GM18951 (cell line): ENCODE results near the gene WFDC9.
"Not testable (repeated sequence)": the region's sequence is repeated elsewhere in the genome, so short reads cannot be mapped to it uniquely, and the experiment has no call there.

Source experiments
- POLR2A ChIP-seq: IDR thresholded peaks from 4 replicates; pipeline ENCODE4 v1.6.1; 2011; ENCODE audit warnings: mild to moderate bottlenecking; ENCODE audit not compliant: insufficient read length, insufficient read depth; ENCODE audit errors: extremely low read depth
- in situ Hi-C: fragments of 300-500 bp; cut with MboI; formaldehyde crosslinking; loops from one replicate; pipeline ENCODE4 v1.12.0; 2022; ENCODE audit warnings: low sequenced_read_pairs, mixed read lengths, inconsistent platforms; ENCODE audit not compliant: unreplicated experiment

WFDC9 gene

GRCh38 chr20:45581702-45582101 lies 49.4 kb downstream of the WFDC9 start:
- in situ Hi-C loops: no loop called here
- TF ChIP-seq POLR2A: no peak

- in situ Hi-C loops: no loop called here
- TF ChIP-seq POLR2A: no peak
Observed at GRCh38 chr20:45579184-45579583, 51.9 kb downstream of the WFDC9 start, which contains the start of gene WFDC8. WFDC8 (minus strand) TSS chr20:45579284; CDS start chr20:45579247, 37 bp downstream.

GRCh38 chr20:45578231-45578630 lies 52.9 kb downstream of the WFDC9 start:
- TF ChIP-seq POLR2A: no peak
- in situ Hi-C loops: no loop called here

- in situ Hi-C loops: no loop called here
Observed at GRCh38 chr20:45576995-45577394, 54.1 kb downstream of the WFDC9 start.

GRCh38 chr20:45575931-45576330 lies 55.2 kb downstream of the WFDC9 start:
- in situ Hi-C loops: no loop called here
- TF ChIP-seq POLR2A: no peak

More at GRCh38 chr20:45576995-45577394, 54.1 kb downstream of the WFDC9 start:
- TF ChIP-seq POLR2A: no peak

GRCh38 chr20:45569650-45570049 lies 61.4 kb downstream of the WFDC9 start:
- in situ Hi-C loops: not testable (repeated sequence)

GRCh38 chr20:45564760-45565276 lies 66.3 kb downstream of the WFDC9 start:
- in situ Hi-C loops: no loop called here
- TF ChIP-seq POLR2A: no peak
